GM21576 (cell line): ENCODE measurements around the gene LRATD1.
"Not testable (repeated sequence)": the region's sequence is repeated elsewhere in the genome, so short reads cannot be mapped to it uniquely, and the experiment has no call there.

Experiments
- ATAC-seq: cut with Tn5 transposase; IDR thresholded peaks from one replicate; pipeline ENCODE4 v1.9.1; 2021; ENCODE audit warnings: mild to moderate bottlenecking, moderate library complexity; ENCODE audit not compliant: unreplicated experiment

Gene LRATD1, protein sequence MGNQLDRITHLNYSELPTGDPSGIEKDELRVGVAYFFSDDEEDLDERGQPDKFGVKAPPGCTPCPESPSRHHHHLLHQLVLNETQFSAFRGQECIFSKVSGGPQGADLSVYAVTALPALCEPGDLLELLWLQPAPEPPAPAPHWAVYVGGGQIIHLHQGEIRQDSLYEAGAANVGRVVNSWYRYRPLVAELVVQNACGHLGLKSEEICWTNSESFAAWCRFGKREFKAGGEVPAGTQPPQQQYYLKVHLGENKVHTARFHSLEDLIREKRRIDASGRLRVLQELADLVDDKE

GRCh38 chr2:14632133-14632936 is at the start of gene LRATD1:
LRATD1 (plus strand) TSS chr2:14632717; CDS start chr2:14633980, 1,263 bp downstream.
- no peak for ATAC-seq

GRCh38 chr2:14583059-14583458 is 49.5 kb upstream of the LRATD1 start:
- ATAC-seq: no peak

- no peak for ATAC-seq
These were observed 48.7 kb upstream of the LRATD1 start for GRCh38 chr2:14583802-14584201.

DNA sequence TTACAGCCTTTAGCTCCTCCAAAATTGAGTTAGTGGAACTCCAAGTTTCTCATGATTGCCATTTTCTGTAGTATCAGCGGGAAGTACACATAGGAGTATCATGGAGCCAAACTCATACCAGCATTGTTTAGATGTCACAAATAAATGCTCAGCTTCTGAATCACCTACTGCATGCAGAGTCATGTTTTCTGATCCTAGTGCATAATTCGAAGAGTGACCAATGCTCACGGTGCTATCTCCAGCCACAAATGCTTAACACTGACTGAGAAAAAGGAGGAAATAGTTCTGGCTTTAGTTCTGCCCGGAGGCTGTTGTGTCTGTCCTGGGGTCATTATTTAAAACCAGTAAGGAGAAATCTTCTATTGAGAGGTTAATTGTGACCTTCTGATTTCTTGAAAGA is 45.4 kb upstream of the LRATD1 start:
- no peak for ATAC-seq

- no peak for ATAC-seq
These were observed 31.3 kb upstream of the LRATD1 start for GRCh38 chr2:14601156-14601770.

- no peak for ATAC-seq
These were observed 30.2 kb upstream of the LRATD1 start for GRCh38 chr2:14602309-14602708.

- no peak for ATAC-seq
These were observed 28.8 kb upstream of the LRATD1 start for GRCh38 chr2:14603676-14604075.

GRCh38 chr2:14608245-14608644 is 24.3 kb upstream of the LRATD1 start:
- no peak for ATAC-seq

DNA sequence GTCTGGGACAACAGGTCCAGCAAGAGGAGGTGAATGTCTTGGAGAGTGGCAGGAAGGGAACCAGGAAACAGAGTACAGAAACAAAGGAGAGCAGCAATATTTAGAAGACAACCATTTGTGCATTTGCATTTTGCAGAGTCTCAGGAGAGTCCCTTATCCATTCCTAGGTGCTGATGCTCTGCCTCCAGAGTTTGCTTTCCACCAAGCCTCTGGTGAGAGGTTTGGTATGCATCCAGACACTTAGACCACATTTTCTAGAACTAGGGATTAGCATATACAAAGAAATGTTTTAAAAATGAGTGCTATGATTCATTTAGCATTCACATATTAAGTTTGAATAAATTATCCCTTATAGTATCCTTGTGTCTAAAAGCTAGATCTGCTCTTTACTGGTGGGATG is 18.5 kb upstream of the LRATD1 start:
- ATAC-seq: no peak

GRCh38 chr2:14615121-14615520 is 17.4 kb upstream of the LRATD1 start:
- no peak for ATAC-seq

GRCh38 chr2:14615760-14616159 is 16.8 kb upstream of the LRATD1 start:
- no peak for ATAC-seq

- ATAC-seq: no peak
These were observed 16.2 kb upstream of the LRATD1 start for GRCh38 chr2:14616342-14616741.

DNA sequence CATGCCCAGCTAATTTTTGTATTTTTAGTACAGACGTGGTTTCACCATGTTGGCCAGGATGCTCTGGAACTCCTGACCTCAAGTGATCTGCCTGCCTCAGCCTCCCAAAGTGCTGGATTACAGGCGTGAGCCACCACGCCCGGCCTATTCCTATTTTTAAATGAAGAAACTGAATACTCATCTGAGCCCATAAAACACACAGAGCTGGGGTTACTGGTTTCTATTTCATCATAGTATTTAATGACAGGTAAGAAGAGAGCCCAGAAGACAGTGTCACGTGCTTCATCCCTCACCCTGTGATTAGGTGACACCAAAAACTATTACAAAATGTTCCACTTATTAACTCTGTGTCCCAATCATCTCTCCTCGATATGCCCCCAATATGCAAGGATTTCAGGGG is 15.6 kb upstream of the LRATD1 start:
- ATAC-seq: no peak

- ATAC-seq: no peak
These were observed 13.1 kb upstream of the LRATD1 start for GRCh38 chr2:14619441-14619840.

DNA sequence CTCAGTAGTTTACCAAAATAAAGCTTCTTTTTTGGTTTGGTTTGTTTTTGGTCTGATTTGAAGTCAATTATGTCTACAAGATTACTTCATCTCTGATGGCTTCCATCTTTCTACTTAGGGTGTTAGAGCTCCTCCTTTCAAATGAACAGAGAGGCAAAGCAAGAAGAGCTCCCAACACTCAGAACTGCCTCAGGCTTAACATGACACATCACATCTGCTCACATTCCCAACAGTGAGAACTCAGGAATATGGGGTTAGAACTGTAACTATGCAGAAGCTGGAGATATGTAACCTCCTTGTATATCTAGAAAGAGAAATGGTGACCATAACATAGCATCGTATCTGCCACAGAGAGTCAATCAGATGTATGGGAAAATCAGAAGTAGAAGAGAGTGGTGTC is 11.4 kb upstream of the LRATD1 start:
- ATAC-seq: no peak

- ATAC-seq: no peak
These were observed 10.5 kb upstream of the LRATD1 start for GRCh38 chr2:14621906-14622549.

GRCh38 chr2:14622550-14622939 is 10.0 kb upstream of the LRATD1 start:
- ATAC-seq: not testable (repeated sequence)

GRCh38 chr2:14623237-14623636 is 9.3 kb upstream of the LRATD1 start:
- ATAC-seq: no peak

DNA sequence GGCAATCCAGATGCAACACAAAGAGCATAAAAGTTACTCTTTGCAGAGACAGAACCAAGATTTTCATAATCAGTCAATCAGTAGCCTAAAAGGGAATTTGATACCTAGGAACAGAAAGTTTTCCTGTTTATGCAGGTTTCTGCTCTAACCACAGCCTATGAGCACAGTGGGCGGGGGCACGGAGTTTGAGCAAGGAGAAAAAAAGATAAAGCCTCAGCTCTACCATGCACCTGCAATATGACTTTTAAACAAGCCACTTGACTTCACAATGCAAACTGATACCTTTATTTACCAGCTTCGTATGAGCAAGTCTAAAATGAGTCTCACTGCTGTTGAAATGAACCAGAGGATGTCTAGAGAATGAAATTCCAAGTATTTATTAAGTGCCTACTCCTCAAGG is 5.6 kb upstream of the LRATD1 start:
- no peak for ATAC-seq

GRCh38 chr2:14628901-14629300 is 3.6 kb upstream of the LRATD1 start:
- ATAC-seq: no peak

DNA sequence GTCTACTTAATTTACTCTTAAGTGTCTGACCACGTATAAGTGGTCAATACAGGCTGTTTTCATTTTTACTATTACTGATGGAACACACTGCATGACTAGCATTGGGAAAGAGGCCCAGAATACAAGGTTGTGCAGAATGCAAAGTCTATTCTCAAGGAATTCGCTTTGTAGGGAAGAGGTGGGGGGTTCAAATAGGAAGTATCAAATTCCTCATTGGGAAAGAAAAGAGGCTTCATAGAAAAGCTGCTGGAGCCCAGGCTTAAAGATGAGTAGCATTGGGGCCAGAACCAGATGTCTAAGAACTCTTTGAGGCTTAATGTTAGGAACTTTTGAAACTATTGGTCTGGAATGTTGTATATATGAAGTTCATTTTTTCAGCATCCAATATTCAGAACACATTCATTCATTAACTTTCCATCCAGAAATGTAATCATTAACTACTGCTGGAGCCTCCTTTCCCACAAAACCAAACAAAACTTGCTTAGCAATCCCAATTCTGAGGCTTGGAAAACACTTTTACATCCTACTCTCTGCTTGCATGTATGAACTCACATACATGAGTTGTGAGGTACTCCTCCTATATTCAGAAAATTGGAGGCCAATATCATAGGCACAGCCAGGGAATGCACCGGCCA is 994 bp upstream of the LRATD1 start:
- no peak for ATAC-seq
